GM21526 (cell line): ENCODE results near the gene RYR2.
A peak's percentile ranks its signal among the peaks of the same experiment; 100 is the strongest.
"Not testable (repeated sequence)": the region's sequence is repeated elsewhere in the genome, so short reads cannot be mapped to it uniquely, and the experiment has no call there.

ENCODE experiments used
- ATAC-seq: cut with Tn5 transposase; IDR thresholded peaks from one replicate; pipeline ENCODE4 v1.9.1; 2021; ENCODE audit warnings: moderate library complexity; ENCODE audit not compliant: unreplicated experiment, low FRiP score

Gene RYR2

DNA sequence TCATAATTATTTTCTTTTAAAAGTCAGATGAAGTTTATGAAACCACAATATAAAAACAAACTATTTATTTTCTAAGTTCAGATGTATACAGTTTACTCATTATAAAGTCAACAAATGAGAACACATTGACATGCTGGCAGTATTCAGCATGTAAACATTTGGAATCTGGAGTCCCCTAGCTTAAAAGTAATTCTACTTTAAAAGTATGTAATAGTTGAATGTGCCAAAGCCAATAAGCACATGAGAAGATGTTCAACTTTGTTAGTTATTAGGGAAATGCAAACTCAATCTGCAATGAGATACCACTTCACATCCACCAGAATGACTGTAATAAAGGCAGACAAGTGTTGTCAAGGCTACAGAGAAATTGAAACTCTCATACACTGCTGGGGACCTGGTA lies 96.6 kb downstream of the RYR2 start:
- ATAC-seq: no peak

DNA sequence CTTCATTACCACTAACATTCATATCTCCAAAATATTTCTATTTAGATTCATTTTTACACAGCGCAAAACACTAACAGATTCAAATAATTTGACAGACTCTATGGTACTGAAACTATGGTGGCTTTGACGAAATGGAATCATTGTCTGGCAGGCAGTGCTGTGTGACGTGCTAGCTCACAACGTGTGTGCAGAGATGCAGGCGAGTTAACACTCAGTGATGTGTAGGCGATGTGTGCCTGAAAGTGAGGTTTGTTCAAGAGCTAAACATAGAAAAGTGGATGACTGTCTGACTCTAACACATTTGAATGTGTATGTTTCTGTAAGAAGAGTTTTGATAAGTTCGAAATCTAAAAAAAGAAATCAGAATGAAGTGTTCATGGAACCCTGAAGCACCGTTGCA lies 97.7 kb downstream of the RYR2 start:
- peak; percentile 63 for ATAC-seq

DNA sequence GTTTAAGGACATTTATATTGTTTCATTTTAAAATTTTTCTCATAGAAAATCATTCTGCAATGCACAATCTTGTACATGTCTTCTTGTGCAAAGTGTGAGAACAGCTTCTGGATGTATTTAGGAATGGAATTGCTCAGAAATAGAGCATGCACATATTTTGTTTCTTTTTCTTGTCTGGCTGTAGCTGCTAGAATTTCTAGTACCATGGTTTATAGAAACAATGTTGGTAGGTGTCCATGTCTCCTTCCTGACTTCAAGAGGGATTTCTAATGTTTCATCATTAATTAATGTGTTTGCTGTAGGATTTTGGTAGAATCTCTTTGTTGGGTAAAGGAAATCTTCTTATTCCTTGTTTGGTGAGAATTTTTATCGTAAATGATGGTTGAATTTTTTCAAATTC lies 99.0 kb downstream of the RYR2 start:
- no peak for ATAC-seq

DNA sequence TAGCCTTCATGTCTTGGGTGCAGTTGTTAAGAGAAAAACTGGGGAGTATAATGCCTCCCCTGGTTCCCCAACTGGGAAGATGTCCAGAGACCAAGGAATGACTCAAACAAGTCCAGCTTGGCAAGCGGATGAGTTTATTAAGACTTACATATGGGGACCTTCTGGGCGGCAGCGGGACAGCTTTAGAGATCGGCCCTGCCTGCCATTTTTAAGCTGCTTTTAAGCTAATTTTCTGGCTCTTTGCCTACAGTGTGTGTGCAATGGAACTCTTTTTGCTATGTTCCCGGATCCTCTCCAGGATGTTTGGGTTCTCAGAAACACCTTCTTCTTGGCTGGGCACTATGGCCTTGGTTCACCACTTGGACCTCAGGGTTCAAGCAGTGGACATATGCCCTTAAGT lies 99.5 kb downstream of the RYR2 start:
- no peak for ATAC-seq

DNA sequence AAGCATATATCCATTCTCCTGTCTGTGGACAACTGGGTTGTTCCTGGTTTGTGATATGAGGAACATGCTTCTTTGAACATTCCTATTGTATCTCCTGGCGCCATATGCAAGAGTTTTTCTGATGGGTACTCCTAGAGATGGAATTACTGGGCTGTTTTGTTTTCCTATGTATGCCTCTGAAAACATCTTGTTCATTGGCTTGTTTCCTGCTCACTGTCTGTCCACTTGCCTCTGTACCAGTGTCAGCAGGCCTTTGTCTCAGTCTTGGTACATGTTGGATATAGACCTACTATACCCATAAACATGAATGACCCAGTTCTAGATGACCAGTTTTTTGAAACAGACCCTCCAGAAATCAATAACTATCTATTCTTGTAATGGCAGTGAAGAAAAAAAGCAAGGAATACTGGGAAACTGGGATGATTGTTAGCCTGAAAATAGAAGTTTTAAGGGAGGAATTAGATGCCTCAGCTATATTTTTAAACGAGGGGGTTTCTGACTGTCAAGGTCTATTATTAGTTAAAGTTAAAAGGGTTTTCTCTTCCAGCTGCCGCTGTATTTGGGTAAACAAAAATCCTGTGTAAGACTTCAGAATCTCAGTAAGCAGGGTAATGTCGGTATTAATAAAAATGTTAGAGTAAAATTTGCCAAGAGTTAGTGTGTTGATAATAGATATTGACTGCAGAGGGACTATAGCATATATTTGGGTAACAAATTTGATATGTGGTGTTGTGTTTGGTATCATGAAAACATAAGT lies 103.6 kb downstream of the RYR2 start:
- ATAC-seq: no peak

DNA sequence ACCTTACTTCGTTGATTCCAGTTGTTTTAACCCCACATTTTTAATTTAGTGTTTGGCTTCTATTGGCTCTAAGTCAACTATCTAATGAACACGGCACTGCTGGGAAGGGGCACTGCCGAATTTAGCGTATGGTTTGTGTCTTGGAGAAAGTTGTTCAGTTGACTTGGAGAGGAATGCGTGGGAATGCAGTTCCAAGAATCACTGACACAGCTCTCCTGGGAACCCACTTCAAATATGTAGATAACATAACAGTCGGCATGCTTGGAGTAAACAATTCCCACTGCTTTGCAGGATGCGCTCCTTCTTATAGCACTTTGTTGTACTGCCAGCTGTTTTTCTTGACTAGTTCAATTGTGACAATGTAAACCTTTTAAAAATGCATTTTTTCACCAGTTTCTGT lies 104.3 kb downstream of the RYR2 start:
- no peak for ATAC-seq

DNA sequence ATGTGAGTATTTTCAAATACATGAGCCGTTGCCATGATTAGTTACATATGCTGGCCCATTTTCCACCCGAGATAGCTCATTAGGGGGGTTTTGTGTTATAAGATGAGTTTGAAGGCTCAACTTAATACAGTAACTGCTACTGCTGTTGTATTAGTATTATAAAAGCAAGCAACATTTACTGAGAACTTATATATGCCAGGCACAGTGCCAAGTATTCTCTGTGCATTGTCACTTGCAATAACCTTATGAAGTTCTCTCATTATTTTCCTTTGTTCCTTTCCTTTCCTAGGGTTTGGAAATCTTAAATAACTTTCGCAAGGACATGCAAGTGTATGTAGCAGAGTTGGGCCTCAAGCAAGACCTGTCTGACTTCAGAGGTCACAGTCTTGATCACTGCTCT lies 107.9 kb downstream of the RYR2 start:
- ATAC-seq: no peak

DNA sequence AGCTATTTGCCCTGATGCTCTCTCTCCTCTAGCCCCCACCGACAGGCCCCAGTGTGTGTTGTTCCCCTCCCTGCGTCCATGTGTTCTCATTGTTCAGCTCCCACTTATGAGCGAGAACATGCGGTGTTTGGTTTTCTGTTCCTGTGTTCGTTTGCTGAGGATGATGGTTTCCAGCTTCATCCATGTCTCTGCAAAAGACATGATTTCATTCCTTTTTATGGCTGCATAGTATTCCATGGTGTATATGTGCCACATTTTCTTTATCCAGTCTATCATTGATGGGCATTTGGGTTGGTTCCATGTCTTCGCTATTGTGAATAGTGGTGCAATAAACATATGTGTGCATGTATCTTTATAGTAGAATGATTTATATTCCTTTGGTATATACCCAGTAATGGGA lies 110.0 kb downstream of the RYR2 start:
- not testable (repeated sequence) for ATAC-seq

DNA sequence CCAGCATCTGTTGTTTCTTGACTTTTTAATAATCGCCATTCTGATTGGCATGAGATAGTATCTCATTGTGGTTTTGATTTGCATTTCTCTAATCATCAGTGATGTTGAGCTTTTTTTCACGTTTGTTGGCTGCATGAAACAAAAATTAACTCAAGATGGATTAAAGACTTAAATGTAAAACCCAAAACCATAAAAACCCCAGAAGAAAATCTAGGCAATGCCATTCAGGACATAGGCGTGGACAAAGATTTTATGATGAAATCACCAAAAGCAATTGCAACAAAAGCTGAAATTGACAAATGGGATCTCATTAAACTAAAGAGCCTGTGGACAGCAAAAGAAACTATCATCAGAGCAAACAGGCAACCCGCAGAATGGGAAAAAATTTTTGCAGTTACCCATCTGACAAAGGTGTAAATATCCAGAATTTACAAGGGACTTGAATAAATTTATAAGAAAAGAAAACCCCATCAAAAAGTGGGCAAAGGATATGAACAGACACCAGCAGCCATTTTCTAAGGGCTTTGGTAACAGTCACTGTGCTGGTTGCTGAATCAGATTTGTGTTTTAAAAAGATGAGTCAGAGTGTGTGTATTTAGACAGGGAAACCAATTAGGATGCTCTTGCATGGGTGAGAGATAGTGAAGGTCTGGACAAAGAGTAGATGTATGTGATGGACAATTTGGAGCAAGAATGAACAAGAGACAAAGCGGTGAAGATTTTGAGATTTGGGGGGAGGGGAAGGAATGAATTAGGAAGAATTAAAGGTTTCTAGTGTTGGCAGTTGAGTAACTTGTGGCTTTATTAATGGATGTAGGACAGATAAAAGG lies 110.7 kb downstream of the RYR2 start:
- no peak for ATAC-seq

DNA sequence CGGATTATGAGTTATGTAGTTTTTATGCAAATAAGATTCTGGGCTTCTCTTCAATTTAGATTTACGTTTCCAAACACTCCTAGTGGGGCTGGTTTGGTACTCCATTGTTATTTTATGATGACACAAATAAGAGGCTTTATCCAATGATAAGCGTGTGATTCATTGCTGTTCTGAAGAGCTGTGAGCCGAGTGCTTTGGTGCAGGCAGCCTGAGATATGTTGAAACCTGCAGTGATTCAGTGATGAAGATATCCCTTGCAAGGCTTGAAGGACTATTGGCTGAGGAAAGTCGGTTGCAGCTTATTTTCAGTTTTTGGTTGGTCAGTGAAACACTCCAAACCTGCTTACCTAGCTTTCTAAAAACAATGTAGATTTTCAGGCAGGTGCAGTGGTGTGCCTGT lies 112.2 kb downstream of the RYR2 start:
- no peak for ATAC-seq

DNA sequence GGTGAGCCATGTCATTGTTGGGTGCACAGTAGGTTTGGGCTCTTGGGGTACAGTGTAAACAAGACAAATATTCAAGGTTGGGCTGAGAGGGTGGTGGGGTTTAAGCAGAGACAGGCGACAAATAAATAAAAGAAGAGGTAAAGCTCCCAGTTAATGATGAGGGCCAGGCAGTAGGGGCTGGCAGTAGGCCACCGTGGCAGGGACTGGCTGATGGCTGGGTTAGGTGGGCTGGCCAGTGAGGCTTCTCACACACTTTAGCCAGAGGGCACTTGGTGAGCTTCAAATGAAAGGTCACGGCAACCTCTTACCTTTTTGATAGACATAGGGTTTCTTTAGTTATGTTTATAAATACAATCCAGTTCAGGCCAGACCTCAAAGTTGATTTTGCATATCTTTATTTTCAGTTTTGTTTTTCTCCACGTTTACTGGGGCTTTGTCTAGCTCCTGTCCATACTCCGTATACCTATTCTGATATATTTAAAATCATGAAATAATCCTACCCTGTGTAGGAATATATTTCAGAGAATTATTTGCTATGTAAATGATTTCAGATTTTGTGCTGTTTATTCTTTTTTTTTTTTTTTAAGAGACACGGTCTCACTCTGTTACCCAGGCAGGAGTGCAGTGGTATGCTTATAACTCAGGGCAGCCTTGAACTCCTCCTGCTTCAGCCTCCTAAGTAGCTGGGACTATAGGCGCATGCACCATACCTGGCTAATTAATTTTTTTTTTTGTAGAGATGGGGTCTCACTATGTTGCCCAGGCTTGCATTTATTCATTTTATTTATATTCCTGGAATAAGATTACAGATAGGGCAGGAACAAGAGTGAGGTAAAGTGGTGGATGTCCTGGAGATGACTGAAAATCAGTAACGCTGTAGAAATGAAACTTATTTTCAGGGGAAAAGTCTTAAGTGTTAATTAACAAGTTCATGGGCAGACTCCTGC lies 122.7 kb downstream of the RYR2 start:
- peak; percentile 78 for ATAC-seq

DNA sequence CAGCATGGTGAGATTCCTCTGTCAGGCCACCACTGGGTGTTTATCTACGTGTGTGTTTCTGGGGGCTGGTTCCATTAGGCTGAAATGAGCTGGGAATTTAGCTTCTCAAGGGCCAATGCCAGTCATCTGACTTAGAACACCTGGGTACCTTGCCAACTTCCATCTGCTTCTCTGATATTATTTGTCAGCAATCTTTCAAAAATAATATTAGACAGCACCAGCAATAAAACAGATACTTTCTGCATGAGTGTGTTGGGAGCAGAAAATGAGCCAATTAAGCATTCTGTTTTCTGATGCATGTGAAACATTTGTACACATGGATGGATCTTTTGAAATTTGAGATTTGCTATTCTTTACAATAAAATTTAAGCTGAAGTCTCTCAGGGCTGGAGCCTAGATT lies 124.1 kb downstream of the RYR2 start:
- ATAC-seq: no peak

DNA sequence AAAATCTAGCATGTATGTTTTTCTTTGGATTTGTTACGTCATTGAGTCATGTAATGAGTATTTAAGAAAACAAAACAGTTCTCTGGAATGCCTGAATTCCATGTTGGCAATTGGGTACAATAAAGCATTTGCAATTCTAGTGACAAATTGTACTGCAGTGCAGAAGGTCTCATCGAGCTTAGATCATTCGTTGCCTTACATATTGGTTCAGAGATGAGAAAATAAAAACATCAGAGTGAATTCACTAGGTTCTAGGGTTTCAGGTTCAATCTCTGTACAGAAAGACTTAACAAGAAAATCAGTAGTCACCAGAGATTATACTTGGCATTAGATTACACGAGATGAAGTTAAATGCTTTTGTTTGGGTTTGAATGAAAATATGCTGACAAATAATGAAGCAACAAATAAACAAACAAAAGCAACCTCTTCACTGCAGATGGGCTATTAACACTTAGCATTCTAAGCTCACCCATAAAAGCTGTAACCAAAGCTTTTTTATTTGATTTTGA lies 124.7 kb downstream of the RYR2 start:
- no peak for ATAC-seq

DNA sequence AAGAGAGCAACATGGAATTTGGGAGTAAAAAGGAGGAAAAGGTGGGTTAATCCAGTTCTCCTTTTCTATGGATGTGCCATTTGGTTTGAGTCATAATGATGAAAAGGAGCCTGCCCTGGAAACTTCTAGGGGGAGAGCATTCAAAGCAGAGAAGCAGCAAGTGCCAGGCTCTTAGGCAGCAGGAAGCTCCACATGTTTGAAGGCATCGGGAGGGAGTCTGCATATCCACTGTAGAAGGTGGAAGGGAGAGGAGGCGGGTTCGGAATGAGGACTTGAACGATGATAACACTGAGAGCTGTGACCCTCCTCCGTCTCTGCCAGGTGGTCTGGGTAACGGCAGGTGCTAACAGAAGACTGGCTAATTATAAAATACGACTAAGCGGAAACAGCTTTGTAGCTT lies 128.2 kb downstream of the RYR2 start:
- no peak for ATAC-seq

DNA sequence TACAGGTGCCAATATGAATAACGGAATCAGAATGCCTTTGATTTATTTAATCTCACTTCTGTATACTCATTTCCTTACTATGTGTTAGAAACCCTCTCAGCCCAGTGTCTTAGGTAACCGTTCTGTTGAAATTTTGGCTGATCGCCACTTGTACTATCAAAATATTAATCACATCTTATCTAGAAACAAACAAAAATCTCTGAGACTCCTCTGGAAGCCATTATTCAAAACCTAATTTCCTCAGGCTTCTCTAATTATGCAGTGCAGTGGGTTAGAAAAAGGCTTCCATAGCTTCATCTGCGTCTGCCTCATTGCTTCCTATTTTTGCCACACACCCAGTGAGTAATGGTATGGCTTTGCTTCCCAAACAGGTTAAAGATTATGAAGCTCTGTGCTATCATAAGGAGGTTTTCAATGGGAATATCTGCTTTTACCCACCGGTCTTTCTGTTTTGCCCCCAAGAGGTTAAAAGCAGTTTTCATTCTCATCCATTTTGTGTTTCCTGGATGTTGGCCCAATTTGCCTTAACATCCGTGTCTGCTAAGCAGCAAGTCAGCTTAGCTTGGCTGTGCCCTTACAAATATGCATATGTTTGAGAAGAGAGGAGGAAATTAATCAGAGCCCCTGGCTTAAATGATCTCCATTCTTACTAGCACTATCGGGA lies 129.6 kb downstream of the RYR2 start:
- ATAC-seq: no peak

DNA sequence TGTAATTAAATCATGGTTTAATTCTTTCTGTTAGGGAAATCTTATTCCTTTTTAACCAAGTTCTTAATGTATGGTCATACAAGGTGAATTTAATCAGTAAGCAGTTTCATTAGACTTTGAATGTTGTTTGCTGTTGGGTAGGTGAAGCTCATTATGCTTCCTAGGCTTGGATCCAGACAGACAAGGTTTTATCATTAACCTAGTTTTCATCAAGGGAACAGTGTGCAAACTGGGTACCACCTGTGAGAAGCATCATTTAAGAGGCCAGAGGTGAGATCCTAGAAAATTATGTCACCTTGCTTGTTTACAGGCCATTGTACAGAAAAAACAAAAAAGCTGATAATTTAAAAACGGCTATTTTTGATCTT lies 130.1 kb downstream of the RYR2 start:
- ATAC-seq: no peak

DNA sequence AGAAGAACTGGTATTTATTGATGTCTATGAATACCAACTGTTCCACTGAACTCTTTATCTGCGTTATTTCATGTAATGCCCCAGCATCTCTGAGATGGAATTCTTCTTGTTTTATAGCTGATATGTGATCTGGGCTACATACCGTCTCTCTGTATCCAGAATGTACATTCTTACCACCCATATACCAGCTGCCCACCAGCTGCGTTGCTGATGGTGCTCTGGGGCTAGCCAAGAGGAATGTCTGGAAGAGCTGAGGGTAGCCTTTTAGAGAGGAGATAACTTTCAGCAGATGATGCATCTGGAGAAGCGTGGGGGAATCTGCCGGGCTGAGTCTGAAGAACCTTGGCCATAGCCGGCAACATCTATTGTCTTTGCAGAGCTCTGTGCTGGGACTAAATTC lies 137.5 kb downstream of the RYR2 start:
- no peak for ATAC-seq

DNA sequence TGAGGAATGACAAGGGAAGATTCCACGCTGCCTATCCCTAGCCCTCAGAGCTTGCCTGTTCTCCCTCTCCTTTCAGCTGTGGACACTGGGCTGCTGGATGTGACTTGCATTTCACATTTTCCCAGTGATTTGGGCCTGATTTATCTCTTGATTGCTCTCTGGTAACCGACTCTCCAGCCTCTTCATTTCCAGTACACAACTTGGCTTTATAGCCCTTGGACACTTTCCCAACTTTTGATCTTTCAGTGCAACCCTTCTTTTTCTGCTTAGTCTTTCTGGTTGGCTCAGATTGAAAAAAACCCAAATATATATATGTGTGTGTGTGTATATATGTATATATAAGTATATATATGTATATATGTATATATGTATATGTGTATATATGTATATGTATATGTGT lies 138.3 kb downstream of the RYR2 start:
- no peak for ATAC-seq

DNA sequence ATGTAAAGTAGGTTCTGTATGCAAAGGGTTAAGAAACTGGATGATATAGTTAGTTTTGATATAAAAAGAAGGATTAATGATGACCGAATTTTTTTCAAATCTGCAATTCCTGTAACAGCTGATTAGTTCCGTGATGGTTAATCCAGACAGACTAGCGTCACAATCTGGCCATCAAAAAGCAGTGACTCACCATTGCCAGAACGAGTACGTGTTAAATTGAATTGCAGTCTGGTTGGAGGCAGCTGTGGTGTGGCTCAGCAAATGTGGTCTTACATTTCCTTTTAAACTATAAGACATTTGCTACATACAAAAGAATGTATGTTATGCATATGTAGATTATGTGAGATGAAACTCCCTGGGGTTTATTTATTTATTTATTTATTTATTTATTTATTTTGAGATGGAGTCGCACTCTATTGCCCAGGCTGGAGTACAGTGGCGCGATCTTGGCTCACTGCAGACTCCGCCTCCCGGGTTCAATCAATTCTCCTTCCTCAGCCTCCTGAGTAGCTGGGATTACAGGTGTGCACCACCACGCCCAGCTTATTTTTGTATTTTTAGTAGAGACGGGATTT lies 139.8 kb downstream of the RYR2 start:
- no peak for ATAC-seq

DNA sequence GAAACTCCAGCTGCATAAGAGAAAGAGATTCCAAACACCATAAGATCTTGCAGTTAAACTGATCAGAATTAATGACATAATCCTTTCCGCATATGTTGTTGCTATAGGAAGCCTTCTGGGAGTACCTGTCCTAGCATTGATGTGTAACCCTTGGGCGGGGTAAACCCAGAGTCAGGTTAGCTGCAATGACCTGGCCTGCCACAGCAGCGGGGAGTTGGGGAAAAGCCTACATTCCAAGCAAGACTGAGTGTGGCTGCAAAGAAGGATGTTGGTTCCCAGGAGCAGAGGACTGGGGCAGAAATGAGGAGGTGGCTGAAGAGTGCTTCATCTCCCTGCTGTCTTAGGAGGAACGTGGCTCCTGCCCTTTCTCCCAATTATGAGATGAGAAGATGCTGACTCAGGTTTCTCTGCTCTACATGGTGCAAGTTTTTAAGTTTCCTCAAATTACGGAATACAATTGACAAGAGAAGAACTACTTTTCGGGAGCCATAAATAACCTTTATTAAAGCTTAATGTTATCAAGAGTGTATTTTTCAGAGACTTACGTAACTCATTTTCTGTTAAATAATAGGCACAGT lies 142.1 kb downstream of the RYR2 start:
- ATAC-seq: no peak
